GM21526 (cell line): ENCODE measurements around the gene GOLGA6C.
"Not testable (repeated sequence)": the region's sequence is repeated elsewhere in the genome, so short reads cannot be mapped to it uniquely, and the experiment has no call there.

Experiments
- ATAC-seq: cut with Tn5 transposase; IDR thresholded peaks from one replicate; pipeline ENCODE4 v1.9.1; 2021; ENCODE audit warnings: moderate library complexity; ENCODE audit not compliant: unreplicated experiment, low FRiP score

GOLGA6C gene, protein sequence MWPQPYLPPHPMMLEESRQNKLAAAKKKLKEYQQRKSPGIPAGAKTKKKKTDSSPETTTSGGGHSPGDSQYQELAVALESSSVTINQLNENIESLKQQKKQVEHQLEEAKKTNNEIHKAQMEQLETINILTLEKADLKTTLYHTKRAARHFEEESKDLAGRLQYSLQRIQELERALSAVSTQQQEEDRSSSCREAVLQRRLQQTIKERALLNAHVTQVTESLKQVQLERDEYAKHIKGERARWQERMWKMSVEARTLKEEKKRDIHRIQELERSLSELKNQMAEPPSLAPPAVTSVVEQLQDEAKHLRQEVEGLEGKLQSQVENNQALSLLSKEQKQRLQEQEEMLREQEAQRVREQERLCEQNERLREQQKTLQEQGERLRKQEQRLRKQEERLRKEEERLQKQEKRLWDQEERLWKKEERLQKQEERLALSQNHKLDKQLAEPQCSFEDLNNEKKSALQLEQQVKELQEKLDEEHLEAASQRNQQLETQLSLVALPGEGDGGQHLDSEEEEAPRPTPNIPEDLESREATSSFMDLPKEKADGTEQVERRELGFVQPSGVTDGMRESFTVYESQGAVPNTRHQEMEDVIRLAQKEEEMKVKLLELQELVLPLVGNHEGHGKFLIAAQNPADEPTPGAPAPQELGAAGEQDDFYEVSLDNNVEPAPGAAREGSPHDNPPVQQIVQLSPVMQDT

DNA sequence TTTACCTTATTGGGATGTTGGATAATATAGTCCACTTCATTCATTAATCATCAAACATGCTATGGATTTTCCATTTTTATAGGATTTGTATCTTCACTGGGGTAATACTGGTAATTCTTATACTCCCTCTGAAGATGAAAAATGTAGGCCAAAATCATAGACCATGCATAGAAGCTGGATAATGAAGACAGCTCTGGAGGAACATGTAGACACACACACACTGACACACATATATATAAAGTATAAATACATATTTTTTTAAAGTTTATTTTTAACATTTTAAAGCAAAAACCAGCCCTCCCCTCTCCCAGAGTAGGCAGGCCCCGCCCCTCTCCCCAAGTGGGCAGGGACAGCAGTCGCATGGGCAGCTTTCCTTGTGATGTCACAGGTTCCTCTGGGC is at the start of gene GOLGA6C:
TSS of gene GOLGA6C (plus strand) at position 301 of the 400 bp plus-strand sequence. CDS start 265 bp downstream, outside the sequence.
- ATAC-seq = not testable (repeated sequence)

DNA sequence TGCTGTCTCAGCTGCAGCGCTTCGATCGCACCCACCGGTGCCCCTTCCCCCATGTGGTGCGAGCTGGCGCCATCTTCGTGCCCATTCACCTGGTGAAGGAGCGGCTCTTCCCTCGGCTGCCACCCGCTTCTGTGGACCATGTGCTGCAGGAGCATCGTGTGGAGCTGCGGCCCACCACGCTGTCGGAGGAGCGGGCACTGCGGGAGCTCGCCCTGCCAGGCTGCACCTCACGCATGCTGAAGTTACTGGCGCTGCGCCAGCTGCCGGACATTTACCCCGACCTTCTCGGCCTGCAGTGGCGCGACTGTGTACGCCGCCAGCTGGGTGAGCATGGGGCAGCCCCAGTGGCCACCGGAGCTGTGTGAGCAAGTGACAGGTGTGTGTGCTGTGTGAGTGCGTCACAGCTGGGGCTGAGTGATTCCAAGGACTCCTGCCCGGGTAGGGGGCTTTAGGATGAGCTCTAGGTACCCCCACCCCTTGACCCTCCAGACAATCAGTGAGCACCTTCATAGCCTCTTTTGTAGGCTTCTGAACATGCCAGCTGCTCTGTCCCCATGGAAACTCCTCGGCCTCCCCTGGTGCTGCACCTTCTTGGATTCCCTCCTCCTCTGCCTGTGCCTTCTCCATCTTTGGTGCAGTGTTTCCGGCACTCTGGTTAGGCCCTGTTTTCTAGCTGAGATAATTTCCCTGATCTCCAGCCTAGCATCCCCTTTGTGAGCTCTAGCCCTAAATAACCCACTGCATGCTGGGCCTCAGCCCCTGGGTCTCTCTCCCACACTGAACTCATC is 49.4 kb upstream of the GOLGA6C start:
- no peak for ATAC-seq

DNA sequence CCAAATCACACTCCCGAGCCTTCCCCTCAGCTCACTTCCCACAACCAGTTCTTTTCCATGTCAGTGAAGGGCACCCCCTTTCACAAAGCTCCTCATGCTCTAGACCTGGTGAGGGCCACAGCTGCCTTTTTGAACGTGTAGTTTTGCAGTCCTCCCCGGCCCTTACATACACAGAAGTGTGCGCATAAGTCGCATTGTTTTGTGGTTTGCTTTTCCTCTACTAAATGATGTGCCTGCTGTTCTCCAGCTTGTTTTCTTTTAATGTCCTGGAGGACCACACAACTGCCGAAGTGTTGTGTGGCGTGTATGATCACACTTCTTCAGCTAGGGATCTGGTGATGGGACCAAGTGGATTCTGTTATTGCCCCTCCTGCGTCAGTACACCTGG is 48.9 kb upstream of the GOLGA6C start:
- ATAC-seq = no peak

DNA sequence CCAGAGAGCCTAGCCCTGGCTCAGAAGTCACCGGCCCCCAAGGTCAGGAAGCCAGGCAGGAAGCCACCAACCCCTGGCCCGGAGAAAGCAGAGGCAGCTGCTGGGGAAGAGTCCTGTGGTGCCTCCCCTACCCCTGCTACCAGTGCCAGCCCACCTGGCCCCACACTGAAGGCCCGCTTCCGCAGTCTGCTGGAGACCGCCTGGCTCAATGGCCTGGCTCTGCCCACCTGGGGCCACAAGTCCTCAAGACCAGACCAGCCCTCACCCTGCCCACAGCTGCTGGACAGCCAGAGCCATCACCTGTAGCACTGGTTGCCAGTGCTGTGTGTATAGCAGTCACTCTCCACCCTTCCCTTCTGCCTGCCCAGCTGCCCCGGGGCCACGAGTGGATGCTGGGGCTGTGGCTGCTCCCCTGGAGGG is 47.3 kb upstream of the GOLGA6C start:
- no peak for ATAC-seq

DNA sequence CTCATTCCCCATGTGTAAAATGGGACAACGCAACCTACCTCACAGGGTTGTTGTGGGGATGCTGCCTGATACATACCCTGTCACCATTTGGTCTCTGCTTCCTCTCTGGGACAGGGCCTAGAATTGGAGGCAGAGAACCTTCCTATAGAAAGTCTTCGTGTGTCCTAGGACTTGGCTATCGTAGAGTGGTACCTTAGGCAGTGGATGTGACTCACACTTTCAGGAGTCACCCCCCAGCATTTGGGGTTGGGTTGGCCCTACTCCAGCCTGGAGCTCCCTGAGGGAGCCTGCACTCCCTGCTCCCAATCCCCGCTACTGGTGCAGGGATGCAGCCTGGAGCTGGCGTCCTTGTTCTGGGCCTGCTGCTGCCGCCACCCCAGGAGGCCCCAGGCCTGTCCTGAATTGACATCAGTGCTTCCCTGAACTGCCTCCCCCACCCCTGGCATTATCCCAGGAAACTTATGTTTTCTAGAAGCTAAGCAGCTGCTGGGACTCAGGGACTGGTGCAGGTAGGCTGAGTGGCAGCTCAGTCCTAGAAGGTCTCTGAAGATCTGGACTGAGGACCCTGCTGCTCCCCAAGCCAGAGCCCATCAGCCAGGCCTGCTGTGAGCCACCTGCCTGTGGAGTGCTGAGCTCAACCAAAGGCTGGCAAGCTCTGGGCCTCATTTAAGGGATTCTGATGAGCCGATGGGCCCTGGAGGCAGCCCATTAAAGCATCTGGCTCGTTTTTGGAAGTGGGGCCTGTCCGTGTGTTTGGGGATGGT is 46.5 kb upstream of the GOLGA6C start:
- ATAC-seq = no peak

DNA sequence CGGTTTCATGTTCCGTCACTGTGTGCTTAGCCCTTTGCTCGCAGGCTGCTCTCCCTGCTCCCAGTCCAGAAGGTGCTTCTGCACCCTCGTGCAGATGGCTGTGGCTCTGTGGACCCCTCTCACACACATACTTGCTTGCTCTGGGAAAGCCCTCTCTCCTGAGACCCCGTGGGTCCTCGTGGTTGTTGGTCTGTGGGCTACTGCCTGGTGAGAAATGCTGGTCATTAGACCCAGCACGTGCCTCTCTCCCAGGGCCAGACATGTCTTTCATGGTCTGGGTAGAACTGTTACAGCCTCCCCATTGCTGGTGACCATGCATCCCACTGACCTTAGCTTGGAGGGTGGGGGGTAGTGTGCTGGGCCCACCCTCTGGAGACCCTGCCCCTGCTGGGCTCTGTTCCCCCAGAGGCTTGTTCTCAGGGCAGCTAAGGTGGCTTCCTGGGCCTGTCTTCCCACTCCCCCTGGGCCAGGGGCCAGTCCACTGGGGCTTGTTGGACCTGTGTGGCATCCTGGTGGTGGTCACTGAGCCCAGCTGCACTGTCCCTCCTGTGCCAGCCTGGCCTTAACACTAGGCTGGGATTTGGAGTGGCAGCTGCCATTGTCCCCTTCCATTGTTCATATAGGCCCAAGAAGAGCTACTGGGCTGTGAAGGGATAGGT is 45.8 kb upstream of the GOLGA6C start:
- no peak for ATAC-seq

DNA sequence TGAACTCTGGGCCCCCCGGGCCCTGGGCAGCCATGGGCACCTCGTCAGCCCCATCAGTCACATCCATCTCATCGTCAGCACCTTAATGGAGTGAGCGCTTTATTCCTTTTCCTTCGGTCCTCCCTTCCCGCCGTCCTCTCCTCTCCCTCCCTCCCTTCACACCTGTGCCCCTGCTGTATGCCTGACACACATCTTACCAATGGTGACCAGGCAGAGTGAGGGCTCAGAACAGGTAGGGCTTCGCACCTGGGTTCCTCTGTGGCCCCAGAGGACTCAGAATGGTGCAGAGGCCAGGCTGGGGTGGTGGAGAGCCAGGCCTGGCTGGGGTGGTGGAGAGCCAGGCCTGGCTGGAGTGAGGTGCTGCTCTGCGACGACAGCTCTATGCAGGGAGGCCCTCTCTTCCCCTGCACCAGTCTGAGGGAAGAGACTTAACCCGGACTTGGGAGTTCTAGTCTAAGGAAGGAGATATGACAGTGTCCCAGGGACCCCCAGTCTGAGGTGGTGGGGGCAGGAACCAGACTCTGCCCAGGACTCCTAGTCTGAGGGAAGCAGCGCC is 44.8 kb upstream of the GOLGA6C start:
- no peak for ATAC-seq

DNA sequence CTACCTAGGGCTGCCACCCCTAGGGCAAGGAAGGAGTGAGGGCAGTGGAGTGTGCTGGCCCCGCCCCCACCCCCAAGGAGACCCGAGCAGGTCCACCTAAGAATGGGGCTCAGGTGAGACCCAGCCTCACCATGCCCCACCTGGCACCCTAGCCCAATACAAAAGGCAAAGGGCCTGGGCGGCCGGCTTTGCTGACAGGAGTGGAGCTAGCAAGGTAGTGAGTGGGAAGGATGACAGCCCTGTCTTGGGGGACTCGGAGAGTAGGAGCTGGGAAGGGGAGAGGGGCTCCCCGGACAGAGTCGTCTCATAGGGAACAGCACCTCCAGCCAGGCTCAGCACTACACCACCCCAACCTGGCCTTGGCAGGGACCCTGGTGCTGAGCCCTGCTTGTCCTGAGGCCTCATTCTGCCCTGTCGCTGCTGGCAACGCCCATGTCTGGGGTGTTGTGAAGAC is 44.3 kb upstream of the GOLGA6C start:
- ATAC-seq = no peak

DNA sequence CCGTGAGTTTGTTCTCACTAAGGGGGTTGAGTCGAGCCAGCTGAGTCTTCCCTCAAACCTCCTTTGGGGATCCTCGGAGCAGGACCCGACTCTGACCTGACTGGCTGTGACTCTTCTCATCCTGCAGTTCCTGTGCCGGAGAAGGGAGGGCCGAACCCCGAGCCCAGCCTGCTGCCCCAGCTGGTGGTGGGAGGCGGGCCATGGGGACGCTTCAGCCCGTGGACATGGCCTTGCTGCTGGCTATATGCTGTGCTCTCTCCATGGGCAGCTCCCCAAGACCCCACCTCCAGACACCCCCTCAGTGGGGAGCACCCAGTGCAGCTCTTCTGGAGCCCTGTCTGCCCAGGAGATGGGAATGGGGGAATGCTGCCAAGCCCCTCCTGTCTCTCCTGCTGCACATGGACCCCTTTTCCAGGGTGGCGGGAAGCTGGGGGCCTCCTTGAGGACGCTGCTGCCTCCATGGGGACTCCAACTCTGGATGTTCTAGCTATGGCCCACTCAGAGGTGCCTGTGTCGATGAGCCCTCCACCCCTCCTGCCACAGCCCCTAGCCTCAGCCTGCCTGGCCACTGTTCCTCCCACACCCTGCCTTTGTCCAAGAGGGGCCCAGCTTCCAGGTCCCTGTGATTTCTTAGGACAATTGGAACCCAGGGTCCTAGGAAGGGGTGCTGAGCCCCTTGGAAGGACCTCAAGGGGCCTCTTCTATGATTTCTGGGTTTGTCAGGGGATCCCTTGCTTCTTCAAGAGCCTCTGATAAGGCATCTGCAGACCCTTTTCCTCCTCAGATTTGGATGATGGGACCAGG is 43.6 kb upstream of the GOLGA6C start:
- no peak for ATAC-seq

DNA sequence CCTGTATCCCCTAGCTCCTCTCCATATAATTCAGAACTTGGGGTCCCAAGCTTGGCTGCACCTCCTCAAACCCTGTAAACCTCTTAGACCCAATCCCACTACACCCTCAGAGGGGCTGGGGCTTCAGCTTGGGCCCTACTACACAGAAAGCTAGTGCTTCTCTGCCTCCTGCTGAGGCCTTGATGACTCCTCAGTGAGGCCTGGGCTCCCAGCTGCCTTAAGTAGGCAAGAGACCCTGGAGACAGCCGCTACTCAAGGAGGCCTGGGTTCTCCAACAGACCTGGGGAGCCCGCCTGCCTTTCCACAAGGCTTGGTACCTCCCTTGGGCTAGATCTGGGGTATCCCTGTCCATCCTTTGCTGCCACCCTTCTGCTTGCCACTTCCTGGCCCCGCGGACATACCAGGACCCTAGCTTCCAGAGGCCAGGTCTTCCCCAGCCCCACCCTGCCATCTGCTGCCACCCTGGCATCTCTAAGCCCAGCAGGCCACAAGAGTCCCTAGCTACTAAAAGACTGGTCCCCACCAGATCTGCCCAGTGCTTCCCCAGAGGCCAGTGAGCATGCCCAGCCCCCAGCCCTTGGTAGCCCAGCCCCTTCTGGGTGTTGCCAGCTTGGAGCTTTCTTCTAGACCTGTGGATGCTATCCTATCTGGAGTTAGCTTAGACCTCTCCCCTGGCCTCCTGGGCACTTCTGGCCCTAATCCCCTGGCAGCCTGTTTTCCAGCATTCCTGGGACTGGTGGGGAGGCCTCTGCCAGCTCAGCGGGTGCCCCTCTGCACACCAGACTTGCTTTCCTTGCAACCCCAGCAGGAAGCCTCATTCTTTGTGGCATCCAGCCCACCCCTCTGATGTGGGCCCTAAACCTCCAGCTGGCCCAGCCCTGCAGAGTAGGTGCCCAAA is 42.8 kb upstream of the GOLGA6C start:
- ATAC-seq = no peak

DNA sequence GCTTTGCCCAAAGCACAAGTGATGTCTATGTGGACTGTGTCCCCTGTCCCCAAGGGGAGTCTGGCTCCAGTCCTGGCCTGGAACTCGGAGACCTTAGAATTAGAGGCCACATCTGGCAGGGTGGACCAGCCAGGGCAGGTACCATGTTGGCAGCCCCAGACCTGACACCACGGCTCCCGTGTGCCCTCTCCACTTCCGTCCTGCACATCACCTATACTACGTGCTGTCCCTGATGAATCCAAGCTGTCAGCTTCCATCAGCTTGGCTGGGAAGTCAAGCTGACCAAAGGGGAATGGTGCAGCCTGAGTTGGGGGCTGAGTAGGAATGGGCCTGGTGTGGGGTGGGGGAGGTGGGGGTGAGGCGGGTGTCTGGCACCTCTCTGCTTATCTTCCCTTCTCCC is 41.1 kb upstream of the GOLGA6C start:
- ATAC-seq = no peak

DNA sequence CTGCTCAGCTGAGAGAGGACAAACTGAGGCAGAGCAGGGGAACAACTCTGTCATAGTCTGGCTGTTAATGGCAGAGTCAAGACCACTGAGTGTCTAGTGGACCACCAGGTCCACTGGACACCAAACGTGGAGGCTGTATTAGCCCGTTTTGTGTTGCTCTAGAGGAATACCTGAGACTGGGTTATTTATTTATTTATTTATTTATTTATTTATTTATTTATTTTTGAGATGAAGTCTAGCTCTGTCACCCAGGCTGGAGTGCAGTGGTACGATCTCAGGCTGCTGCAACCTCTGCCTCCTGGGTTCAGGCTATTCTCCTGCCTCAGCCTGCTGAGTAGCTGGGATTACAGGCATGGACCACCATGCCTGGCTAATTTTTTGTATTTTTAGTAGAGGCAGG is 40.6 kb upstream of the GOLGA6C start:
- ATAC-seq = not testable (repeated sequence)

DNA sequence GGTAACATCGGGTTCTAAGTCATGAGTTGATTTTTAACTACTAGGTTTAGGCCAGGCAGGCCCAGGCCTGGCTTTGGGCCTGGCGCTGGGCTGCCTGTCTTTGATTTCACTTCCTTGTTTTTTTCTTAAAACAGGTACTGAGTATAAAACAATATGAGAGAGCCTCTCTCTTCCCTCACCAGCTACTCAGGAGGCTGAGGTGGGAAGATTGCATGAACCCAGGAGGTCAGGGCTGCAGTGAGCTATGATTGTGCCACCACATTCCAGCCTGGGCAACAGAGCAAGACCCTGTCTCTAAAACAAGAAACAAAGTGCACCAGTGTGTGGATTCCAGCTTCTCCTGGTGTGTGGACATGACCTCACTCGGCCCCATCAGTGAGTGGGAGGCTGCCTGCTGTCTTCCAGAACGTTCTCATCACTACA is 38.6 kb upstream of the GOLGA6C start:
- not testable (repeated sequence) for ATAC-seq

DNA sequence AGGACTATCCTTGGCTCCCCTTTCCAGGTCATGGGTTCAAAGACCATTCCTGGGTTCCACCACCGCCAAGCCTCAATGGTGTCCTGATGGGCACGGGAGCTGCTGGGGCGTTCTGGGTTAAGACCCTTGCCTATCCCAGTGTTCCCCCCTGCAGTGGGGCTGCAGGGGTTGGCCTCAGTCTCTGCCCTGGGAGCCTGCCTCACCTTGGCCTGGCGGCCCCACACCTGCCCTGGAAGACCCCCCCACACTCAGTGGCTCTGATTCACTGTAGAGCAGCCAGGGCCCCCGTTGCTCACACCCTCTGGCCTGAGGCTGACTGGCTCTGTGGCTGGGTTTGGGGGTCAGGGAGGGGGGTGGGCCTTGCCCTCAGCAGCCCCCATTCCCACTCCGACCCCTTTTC is 34.4 kb upstream of the GOLGA6C start:
- no peak for ATAC-seq

DNA sequence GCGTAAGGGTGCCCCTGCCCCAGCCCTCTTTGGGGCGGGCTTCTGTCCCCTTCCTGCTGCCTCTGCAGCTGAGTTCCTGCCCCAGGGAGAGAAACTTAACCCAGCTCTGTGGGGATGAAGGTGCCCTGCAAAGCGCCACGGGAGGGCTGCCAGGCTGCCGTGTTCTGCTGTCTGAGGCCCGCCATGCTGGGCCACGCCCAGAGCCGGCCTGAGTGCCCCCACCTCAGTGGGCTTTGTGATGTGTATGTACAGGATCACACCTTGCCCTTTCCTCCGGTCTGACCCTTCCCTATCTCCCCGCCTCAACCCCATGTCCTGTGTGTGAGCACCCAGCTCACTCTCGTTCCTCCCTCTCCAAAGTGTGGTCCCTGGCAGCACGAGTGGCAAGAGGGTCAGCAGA is 33.9 kb upstream of the GOLGA6C start:
- ATAC-seq = no peak

DNA sequence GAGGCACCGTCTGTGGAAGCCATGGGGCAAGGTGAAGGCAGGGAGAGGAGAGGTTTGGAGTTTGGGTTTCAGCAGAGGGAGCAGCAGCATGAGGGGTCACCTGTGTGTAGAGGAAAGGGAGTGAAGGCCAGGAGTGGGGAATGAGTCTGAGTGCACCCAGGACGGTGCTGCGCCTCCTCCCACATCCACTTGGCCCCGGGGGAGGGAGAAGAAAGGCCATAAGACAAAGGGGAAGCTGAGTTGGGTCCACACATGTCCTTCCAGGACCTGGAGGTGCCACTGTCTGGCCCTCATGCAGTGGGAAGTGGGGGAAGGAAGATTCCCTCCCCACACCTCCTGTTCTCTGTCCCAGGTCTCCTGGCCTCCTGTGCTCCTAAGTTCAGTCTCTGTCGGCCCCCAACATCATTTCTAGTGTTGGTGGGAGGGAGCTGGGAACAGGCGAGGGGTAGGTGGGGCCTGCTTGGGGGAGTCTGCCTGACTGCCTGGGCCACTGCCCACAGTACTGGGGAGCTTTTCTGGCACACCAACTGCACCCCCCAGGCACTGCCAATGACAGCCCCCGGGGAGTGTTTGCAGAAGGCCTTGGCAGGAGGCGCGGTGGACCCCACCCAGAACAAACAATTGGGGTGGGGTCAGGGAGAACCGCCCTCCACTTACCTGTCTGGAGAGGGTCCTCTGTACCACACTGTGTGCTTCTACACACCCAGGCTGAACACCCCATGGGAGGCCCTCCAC is 32.9 kb upstream of the GOLGA6C start:
- ATAC-seq = not testable (repeated sequence)
